Neural cell (in vitro differentiated cells): ENCODE results near the gene PPP1R12A. TPM values are rescaled to one million over a fixed set of nuclear protein-coding genes. Genes with fewer than 3 reads are reported as not detected.

Experiments
- H2AFZ ChIP-seq: fragments of 200-600, 300-800 bp; sonication (generic), shearing (Covaris generic); 2 replicates; pipeline ENCODE4 v1.6.0; 2014; ENCODE audit warnings: low read depth, mild to moderate bottlenecking, antibody characterized with exemption, low read length, moderate library complexity
- H3F3A ChIP-seq: fragments of 200-600 bp; shearing (Covaris generic); 2 replicates; pipeline ENCODE4 v1.6.1; 2016; ENCODE audit warnings: mild to moderate bottlenecking, moderate library complexity, mixed read lengths, antibody characterized with exemption, low read length; ENCODE audit not compliant: insufficient read depth, poor library complexity, severe bottlenecking
- H3K27ac ChIP-seq: fragments of 200-600, 300-800 bp; sonication (generic), shearing (Covaris generic); 2 replicates; pipeline ENCODE4 v1.5.1; 2014; ENCODE audit warnings: mild to moderate bottlenecking, low read length, moderate library complexity
- H3K27me3 ChIP-seq: fragments of 300-800, 200-600 bp; sonication (generic), shearing (Covaris generic); 2 replicates; pipeline ENCODE4 v1.6.0; 2014; ENCODE audit warnings: mild to moderate bottlenecking, low read depth, low read length, moderate library complexity; ENCODE audit not compliant: insufficient read depth
- H3K36me3 ChIP-seq: fragments of 300-800, 200-600 bp; sonication (generic), shearing (Covaris generic); 2 replicates; pipeline ENCODE4 v1.5.1; 2014; ENCODE audit warnings: mild to moderate bottlenecking, antibody characterized with exemption, low read length, moderate library complexity; ENCODE audit not compliant: insufficient read depth
- H3K4me2 ChIP-seq: fragments of 300-800, 200-600 bp; sonication (generic), shearing (Covaris generic); 2 replicates; pipeline ENCODE4 v1.6.0; 2014; ENCODE audit warnings: mild to moderate bottlenecking, low read length
- H3K4me3 ChIP-seq: fragments of 300-800, 200-600 bp; sonication (generic), shearing (Covaris generic); 2 replicates; pipeline ENCODE4 v1.5.1; 2014; ENCODE audit warnings: mild to moderate bottlenecking, low read length, moderate library complexity
- H3K79me2 ChIP-seq: fragments of 200-600 bp; shearing (Covaris generic); replicated peaks from 2 replicates; pipeline ENCODE4 v1.6.0; 2014; ENCODE audit warnings: mild to moderate bottlenecking, low read length, moderate library complexity; ENCODE audit not compliant: insufficient read depth
- H3K9ac ChIP-seq: fragments of 300-800, 200-600 bp; sonication (generic), shearing (Covaris generic); 2 replicates; pipeline ENCODE4 v1.6.1; 2016; ENCODE audit warnings: mild to moderate bottlenecking, low read length, mixed read lengths
- H3K9me2 ChIP-seq: fragments of 200-600 bp; shearing (Covaris generic); 2 replicates; pipeline ENCODE4 v1.6.1; 2016; ENCODE audit warnings: mild to moderate bottlenecking, low read length, mixed read lengths; ENCODE audit not compliant: insufficient read depth
- H3K9me3 ChIP-seq: fragments of 200-600, 300-800 bp; sonication (generic), shearing (Covaris generic); 2 replicates; pipeline ENCODE4 v1.6.1; 2016; ENCODE audit warnings: mild to moderate bottlenecking, mixed run types, low read length, moderate library complexity, mixed read lengths
- H4K20me1 ChIP-seq: fragments of 200-600 bp; shearing (Covaris generic); 2 replicates; pipeline ENCODE4 v1.6.1; 2016; ENCODE audit warnings: mild to moderate bottlenecking, mixed run types; ENCODE audit not compliant: insufficient read depth
- EP300 ChIP-seq: fragments of 450-650 bp; conservative IDR thresholded peaks from 2 replicates; pipeline ENCODE4 v1.6.1; 2014; ENCODE audit warnings: antibody characterized with exemption, mild to moderate bottlenecking, moderate library complexity; ENCODE audit not compliant: poor library complexity, severe bottlenecking
- EZH2 ChIP-seq: fragments of 200-600, 300-800 bp; shearing (Covaris generic), sonication (generic); IDR thresholded peaks from 2 replicates; pipeline ENCODE4 v1.6.1; 2014; ENCODE audit warnings: antibody characterized with exemption, low read length, borderline replicate concordance, mild to moderate bottlenecking; ENCODE audit not compliant: insufficient read depth, poor library complexity, severe bottlenecking
- MXI1 ChIP-seq: fragments of 450-650 bp; conservative IDR thresholded peaks from 2 replicates; pipeline ENCODE4 v1.6.1; 2014; ENCODE audit warnings: antibody characterized with exemption, mild to moderate bottlenecking; ENCODE audit not compliant: poor library complexity, severe bottlenecking
- POLR2AphosphoS5 ChIP-seq: IDR thresholded peaks from 2 replicates; pipeline ENCODE4 v1.6.1; 2012
- RAD21 ChIP-seq: fragments of 450-650 bp; conservative IDR thresholded peaks from 2 replicates; pipeline ENCODE4 v1.6.1; 2014; ENCODE audit warnings: antibody characterized with exemption, mild to moderate bottlenecking, moderate library complexity
- SMC3 ChIP-seq: fragments of 450-650 bp; conservative IDR thresholded peaks from 2 replicates; pipeline ENCODE4 v1.6.1; 2014; ENCODE audit warnings: antibody characterized with exemption, mild to moderate bottlenecking, moderate library complexity; ENCODE audit not compliant: poor library complexity
- TAF1 ChIP-seq: IDR thresholded peaks from 2 replicates; pipeline ENCODE4 v1.6.1; 2012; ENCODE audit warnings: low read depth
- polyA minus RNA-seq: library from RNA; depleted of rRNA, polyadenylated mRNA; stranded (reverse); fragments of >200 nt; gene quantifications from 2 replicates; pipeline ENCODE4 v1.2.3, GENCODE V29; 2014
- polyA plus RNA-seq: library from polyadenylated mRNA; depleted of rRNA; stranded (reverse); fragments of >200 nt; gene quantifications from 2 replicates; pipeline ENCODE4 v1.2.3, GENCODE V29; 2014
- TF ChIP-seq, protein P1 (sequence below): fragments of 450-650 bp; IDR thresholded peaks from 2 replicates; pipeline ENCODE4 v1.5.1; 2014; ENCODE audit warnings: antibody characterized with exemption, mild to moderate bottlenecking, moderate library complexity; ENCODE audit not compliant: poor library complexity, severe bottlenecking
- TF ChIP-seq, protein P2 (sequence below): IDR thresholded peaks from 2 replicates; pipeline ENCODE4 v1.6.1; 2012; ENCODE audit warnings: borderline replicate concordance

PPP1R12A gene
- polyA plus RNA-seq = 67.2 and 68.2 TPM in 2 replicates
- 238 and 278 TPM in 2 replicates for polyA minus RNA-seq

GRCh38 chr12:79935021-79935623 lies at the start of gene PPP1R12A:
Gene PPP1R12A (minus strand): TSS chr12:79935097. CDS start chr12:79934931, 166 bp downstream.
- no peaks in the 10 kb centered on the region for H3F3A ChIP-seq
- H3K36me3 ChIP-seq = no peaks in the 10 kb centered on the region
- no peaks in the 10 kb centered on the region for H3K9me3 ChIP-seq
- H3K79me2 ChIP-seq = peaks cover 52% of the 10 kb centered on the region
- TF ChIP-seq EP300 = peak; percentile 29
- peak; percentile 73 for TF ChIP-seq MXI1
- TF ChIP-seq, protein P1, sequence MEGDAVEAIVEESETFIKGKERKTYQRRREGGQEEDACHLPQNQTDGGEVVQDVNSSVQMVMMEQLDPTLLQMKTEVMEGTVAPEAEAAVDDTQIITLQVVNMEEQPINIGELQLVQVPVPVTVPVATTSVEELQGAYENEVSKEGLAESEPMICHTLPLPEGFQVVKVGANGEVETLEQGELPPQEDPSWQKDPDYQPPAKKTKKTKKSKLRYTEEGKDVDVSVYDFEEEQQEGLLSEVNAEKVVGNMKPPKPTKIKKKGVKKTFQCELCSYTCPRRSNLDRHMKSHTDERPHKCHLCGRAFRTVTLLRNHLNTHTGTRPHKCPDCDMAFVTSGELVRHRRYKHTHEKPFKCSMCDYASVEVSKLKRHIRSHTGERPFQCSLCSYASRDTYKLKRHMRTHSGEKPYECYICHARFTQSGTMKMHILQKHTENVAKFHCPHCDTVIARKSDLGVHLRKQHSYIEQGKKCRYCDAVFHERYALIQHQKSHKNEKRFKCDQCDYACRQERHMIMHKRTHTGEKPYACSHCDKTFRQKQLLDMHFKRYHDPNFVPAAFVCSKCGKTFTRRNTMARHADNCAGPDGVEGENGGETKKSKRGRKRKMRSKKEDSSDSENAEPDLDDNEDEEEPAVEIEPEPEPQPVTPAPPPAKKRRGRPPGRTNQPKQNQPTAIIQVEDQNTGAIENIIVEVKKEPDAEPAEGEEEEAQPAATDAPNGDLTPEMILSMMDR = peak; percentile 53
- TF ChIP-seq TAF1 = peak; percentile 91
- TF ChIP-seq POLR2AphosphoS5 = peak; percentile 92
- TF ChIP-seq, protein P2, sequence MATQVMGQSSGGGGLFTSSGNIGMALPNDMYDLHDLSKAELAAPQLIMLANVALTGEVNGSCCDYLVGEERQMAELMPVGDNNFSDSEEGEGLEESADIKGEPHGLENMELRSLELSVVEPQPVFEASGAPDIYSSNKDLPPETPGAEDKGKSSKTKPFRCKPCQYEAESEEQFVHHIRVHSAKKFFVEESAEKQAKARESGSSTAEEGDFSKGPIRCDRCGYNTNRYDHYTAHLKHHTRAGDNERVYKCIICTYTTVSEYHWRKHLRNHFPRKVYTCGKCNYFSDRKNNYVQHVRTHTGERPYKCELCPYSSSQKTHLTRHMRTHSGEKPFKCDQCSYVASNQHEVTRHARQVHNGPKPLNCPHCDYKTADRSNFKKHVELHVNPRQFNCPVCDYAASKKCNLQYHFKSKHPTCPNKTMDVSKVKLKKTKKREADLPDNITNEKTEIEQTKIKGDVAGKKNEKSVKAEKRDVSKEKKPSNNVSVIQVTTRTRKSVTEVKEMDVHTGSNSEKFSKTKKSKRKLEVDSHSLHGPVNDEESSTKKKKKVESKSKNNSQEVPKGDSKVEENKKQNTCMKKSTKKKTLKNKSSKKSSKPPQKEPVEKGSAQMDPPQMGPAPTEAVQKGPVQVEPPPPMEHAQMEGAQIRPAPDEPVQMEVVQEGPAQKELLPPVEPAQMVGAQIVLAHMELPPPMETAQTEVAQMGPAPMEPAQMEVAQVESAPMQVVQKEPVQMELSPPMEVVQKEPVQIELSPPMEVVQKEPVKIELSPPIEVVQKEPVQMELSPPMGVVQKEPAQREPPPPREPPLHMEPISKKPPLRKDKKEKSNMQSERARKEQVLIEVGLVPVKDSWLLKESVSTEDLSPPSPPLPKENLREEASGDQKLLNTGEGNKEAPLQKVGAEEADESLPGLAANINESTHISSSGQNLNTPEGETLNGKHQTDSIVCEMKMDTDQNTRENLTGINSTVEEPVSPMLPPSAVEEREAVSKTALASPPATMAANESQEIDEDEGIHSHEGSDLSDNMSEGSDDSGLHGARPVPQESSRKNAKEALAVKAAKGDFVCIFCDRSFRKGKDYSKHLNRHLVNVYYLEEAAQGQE = peak; percentile 37
- TF ChIP-seq SMC3 = no peak
- TF ChIP-seq EZH2 = no peak
- TF ChIP-seq RAD21 = peak; percentile 46
- no peaks in the 10 kb centered on the region for H3K27me3 ChIP-seq
- peak within 1 kb of the TSS; percentile 59 for H2AFZ ChIP-seq
- H3K4me3 ChIP-seq = peak within 1 kb of the TSS; percentile 79
- H3K9me2 ChIP-seq = no peaks in the 10 kb centered on the region
- peak within 1 kb of the TSS; percentile 87 for H3K4me2 ChIP-seq
- H3K27ac ChIP-seq = peak within 1 kb of the TSS; percentile 95
- no peaks in the 10 kb centered on the region for H4K20me1 ChIP-seq
- H3K9ac ChIP-seq = peak within 1 kb of the TSS; percentile 92

- Histone ChIP-seq H3K79me2 (no peaks in the 10 kb centered on the region), H2AFZ (no peak overlapping the region), H3K27ac (no peak overlapping the region), H3K4me2 (no peak overlapping the region), H4K20me1 (no peaks in the 10 kb centered on the region), H3K9me3 (no peaks in the 10 kb centered on the region), H3K27me3 (no peaks in the 10 kb centered on the region), H3K36me3 (no peaks in the 10 kb centered on the region), H3K9ac (no peak overlapping the region), H3F3A (no peaks in the 10 kb centered on the region), H3K4me3 (no peak overlapping the region), H3K9me2 (no peaks in the 10 kb centered on the region)
- TF ChIP-seq POLR2AphosphoS5 (no peak), TAF1 (no peak), EZH2 (no peak), MXI1 (no peak), RAD21 (no peak), EP300 (no peak), SMC3 (no peak)
- TF ChIP-seq, protein P2 = no peak
- TF ChIP-seq, protein P1 = no peak
Measured at GRCh38 chr12:79983986-79984620, 49.2 kb upstream of the PPP1R12A start.
